GM21423 (cell line): Measurements from ENCODE around the gene SEC14L6.

Experiments used
- ATAC-seq: cut with Tn5 transposase; IDR thresholded peaks from one replicate; pipeline ENCODE4 v1.9.1; 2021; ENCODE audit warnings: mild to moderate bottlenecking, moderate library complexity; ENCODE audit not compliant: unreplicated experiment

The SEC14L6 gene

GRCh38 chr22:30500628-30501027, 45.9 kb downstream of the SEC14L6 start:
- no peak for ATAC-seq

- ATAC-seq = no peak
These were observed 48.9 kb downstream of the SEC14L6 start for GRCh38 chr22:30497466-30498150.

- no peak for ATAC-seq
These were observed 51.3 kb downstream of the SEC14L6 start for GRCh38 chr22:30495041-30495784.

- ATAC-seq = no peak
These were observed 54.4 kb downstream of the SEC14L6 start for GRCh38 chr22:30492144-30492543.

- ATAC-seq = no peak
These were observed 55.2 kb downstream of the SEC14L6 start for GRCh38 chr22:30491381-30491780.

- ATAC-seq = no peak
These were observed 56.1 kb downstream of the SEC14L6 start for GRCh38 chr22:30490399-30490798.

GRCh38 chr22:30488121-30488520, 58.4 kb downstream of the SEC14L6 start:
- no peak for ATAC-seq

- no peak for ATAC-seq
These were observed 59.9 kb downstream of the SEC14L6 start for GRCh38 chr22:30486661-30487115.

GRCh38 chr22:30486118-30486517, 60.4 kb downstream of the SEC14L6 start:
- ATAC-seq = no peak

- ATAC-seq = no peak
These were observed 61.1 kb downstream of the SEC14L6 start for GRCh38 chr22:30485362-30485988.

- no peak for ATAC-seq
These were observed 63.4 kb downstream of the SEC14L6 start for GRCh38 chr22:30483169-30483568.

GRCh38 chr22:30481711-30482110, 64.8 kb downstream of the SEC14L6 start:
- no peak for ATAC-seq

- ATAC-seq = no peak
These were observed 66.6 kb downstream of the SEC14L6 start for GRCh38 chr22:30479981-30480380.

GRCh38 chr22:30474683-30475424, 71.7 kb downstream of the SEC14L6 start:
- ATAC-seq = no peak

- ATAC-seq = no peak
These were observed 72.4 kb downstream of the SEC14L6 start for GRCh38 chr22:30474121-30474520.

GRCh38 chr22:30472994-30473720, 73.4 kb downstream of the SEC14L6 start:
- ATAC-seq = no peak
